Ectodermal cell (in vitro differentiated cells): ENCODE results near the gene PCARE.
A peak's percentile ranks its signal among the peaks of the same experiment; 100 is the strongest.

Source experiments
- H3K27ac ChIP-seq: 2 replicates; pipeline ENCODE4 v1.7.0; 2013; ENCODE audit warnings: mild to moderate bottlenecking, low read depth, low read length; ENCODE audit not compliant: insufficient read depth, poor library complexity, severe bottlenecking
- H3K27me3 ChIP-seq: 2 replicates; pipeline ENCODE4 v1.7.0; 2013; ENCODE audit warnings: mild to moderate bottlenecking, low read length; ENCODE audit not compliant: insufficient read depth, control insufficient read depth, poor library complexity, severe bottlenecking
- H3K36me3 ChIP-seq: one replicate; pipeline ENCODE4 v1.7.0; 2013; ENCODE audit warnings: low read length; ENCODE audit not compliant: control insufficient read depth, insufficient read depth
- H3K4me1 ChIP-seq: one replicate; pipeline ENCODE4 v1.7.0; 2013; ENCODE audit warnings: low read length; ENCODE audit not compliant: control insufficient read depth, insufficient read depth
- H3K4me3 ChIP-seq: 2 replicates; pipeline ENCODE4 v1.7.0; 2013; ENCODE audit warnings: low read depth, low read length, control low read depth; ENCODE audit not compliant: insufficient read depth
- H3K9me3 ChIP-seq: 2 replicates; pipeline ENCODE4 v1.7.0; 2013; ENCODE audit warnings: mild to moderate bottlenecking, low read length, moderate library complexity; ENCODE audit not compliant: control insufficient read depth
- WGBS, 2 experiments: methylation state at CpG; one replicate each; pipeline ENCODE4 v1.1.7; 2013; ENCODE audit warnings: missing lambda C conversion rate in 2 of 2; 5-methylcytosine and 5-hydroxymethylcytosine counted together

PCARE gene

DNA sequence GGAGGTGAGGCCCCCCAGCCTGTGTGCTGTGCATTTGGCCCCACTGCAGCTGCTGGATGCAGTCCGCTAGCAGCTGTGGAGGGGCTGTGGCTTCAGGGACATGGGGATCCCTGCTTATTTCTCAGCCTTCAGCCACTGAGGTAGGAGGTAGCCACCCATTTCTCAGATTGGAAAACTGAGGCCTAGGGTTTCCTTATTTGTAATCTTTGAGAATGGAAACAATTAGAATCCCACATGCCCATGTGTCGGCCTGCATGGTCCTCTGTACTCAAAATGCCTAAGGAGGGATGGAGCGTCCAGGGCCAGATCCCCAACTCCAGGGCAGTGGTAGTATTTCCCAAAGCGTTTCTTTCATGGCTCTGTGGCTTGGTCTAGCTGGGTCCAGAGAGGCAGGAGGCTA is 51.1 kb downstream of the PCARE start:
- Histone ChIP-seq H3K27me3 (no peaks in the 10 kb centered on the region), H3K4me3 (no peak overlapping the region), H3K36me3 (no peaks in the 10 kb centered on the region), H3K27ac (no peak overlapping the region), H3K9me3 (no peaks in the 10 kb centered on the region), H3K4me1 (peaks cover 16% of the 10 kb centered on the region)
- WGBS, 2 experiments = 95 to 96% methylated on average over 4 of the region's 4 CpGs

DNA sequence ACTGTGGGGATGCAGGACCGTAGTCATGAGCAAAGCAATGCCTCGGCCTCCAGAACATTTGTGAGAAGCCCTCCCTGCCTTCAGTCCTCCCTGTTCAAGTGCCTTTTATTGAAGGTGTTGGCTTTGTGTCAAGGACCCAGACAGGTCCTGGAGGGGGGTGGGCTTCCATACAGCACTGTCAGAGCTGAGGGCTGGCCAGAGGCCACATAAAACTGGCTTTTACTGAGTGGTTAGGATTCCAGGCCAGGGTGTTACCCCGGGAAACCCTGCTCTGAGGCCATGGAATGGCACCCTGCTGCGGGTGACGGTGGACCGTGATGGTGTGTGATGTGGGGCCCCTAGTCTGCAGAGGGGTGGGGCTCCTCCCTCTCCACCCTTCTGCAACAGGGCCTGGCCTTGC is 51.6 kb downstream of the PCARE start:
- peaks cover 16% of the 10 kb centered on the region for H3K4me1 ChIP-seq
- H3K9me3 ChIP-seq = no peaks in the 10 kb centered on the region
- no peaks in the 10 kb centered on the region for H3K36me3 ChIP-seq
- no peak overlapping the region for H3K4me3 ChIP-seq
- H3K27me3 ChIP-seq = no peaks in the 10 kb centered on the region
- peak overlapping the region; percentile 61 for H3K27ac ChIP-seq
- 54 to 69% methylated on average over 6 of the region's 6 CpGs for WGBS, 2 experiments

DNA sequence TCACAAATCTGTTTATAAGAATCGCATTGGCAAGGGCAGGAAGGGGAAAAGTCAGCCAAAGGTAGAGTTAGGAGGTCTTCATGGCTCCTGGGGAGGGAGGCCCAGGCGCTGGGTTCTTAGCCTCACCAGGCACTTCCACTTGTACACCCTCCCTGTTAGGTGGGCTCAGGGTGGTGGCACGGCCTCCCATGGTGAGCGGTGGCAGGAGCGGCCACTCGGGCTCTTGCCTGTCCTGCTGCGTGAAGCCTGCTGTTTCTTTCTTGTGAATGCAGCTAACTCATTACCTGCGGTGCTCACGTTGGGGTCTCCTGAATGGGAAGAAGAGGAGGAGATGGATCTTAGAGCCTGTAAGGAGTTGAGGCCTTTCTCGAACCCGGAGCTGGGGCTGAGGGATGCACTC is 52.4 kb downstream of the PCARE start:
- 93 to 94% methylated on average over 11 of the region's 11 CpGs for WGBS, 2 experiments
- Histone ChIP-seq H3K27me3 (no peaks in the 10 kb centered on the region), H3K27ac (no peak overlapping the region), H3K4me3 (no peak overlapping the region), H3K9me3 (no peaks in the 10 kb centered on the region), H3K36me3 (no peaks in the 10 kb centered on the region), H3K4me1 (peaks cover 16% of the 10 kb centered on the region)

DNA sequence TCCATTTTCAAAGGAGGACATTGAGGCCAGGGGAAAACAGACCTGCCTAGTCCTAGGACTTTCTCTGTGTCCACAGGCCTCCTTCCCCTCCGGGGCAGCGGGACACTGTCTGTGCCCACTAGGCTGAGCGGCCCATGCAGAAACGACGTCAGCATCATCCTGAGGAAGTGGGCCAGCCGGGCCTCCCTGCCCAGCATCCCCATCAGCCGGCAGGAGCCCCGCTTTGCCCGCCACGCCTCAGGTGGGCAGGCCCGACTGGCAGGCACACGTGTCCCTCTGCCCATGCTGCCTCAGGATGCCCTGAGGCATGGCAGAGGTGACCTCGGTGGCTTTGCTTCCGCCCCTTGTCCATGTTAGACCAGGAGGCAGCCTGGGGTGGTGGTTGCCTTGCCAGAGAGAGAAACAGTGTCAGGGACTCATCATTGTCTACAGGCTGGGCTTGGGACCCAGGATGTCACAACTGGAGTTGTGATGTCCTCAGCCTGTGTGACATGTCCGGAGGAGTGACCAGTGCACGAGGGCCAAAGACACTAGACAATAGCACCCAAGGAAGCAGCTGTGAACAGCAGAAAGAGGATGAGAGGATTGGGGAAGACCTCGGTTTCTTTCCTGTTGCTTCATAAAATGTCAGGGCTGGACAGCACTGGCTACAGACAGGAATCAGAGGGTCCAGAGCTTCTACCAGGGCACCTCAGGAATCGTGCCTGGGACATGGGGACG is 56.4 kb downstream of the PCARE start:
- WGBS, 2 experiments = 95 to 96% methylated on average over 19 of the region's 19 CpGs
- H3K27me3 ChIP-seq = no peaks in the 10 kb centered on the region
- no peak overlapping the region for H3K4me3 ChIP-seq
- no peaks in the 10 kb centered on the region for H3K36me3 ChIP-seq
- H3K4me1 ChIP-seq = peaks cover 12% of the 10 kb centered on the region
- H3K27ac ChIP-seq = no peak overlapping the region
- no peaks in the 10 kb centered on the region for H3K9me3 ChIP-seq

DNA sequence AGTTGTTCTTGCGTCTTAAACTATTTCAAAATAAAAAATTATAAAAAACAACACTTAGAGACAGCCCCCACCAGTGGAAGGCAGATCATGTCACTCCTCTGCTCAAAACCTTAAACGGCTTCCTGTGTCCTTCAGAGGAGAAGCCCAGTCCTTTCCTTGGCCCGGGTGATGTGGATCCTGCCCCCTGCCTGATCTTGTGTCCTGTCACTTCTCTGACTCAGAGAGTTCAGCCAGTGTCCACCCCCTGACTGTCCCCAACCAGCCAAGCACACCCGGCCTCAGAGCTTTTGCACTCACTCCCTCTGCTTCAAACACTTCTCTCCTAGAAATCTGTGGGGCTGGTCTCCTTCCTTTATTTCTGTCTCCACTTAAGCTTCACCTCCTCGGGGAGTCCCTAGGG is 57.8 kb downstream of the PCARE start:
- no peak overlapping the region for H3K4me3 ChIP-seq
- no peaks in the 10 kb centered on the region for H3K9me3 ChIP-seq

DNA sequence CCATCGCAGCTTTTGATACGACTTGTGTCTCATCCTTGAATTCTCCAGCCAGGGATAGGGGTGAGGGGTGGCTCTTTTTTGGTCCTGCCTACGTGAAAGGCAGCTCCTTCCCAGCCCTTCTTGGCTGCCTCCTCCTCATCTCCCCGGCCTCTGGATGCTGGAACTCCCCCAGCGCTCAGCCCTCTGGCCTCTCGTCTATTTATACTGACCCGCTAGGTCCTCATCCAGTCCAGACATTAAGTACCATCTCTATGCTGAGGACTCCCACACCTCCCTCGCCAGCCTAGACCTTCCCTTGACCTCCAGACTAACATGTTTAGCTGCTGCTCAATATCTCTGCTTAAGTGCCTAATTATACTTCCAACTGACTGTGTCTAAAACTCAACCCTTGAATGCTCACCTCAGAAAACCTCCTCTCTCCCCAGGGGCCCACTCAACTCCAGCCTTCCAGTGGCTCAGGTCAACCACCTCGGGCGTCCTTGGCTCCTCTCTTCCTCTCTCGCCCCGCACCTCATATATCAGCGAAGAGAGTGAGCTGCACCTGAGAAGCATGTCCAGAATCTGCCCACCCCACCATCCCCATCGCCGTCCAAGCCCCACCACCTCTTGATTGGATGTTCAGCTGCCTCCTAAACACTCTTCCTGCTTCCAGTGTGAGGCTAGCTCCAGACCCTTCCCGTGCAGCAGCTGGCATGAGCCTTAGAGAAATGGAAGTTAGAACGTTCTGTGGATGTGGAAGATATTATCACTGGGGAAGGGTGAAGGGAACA is 58.4 kb downstream of the PCARE start:
- 92 to 94% methylated on average over 17 of the region's 17 CpGs for WGBS, 2 experiments
- peaks cover 15% of the 10 kb centered on the region for H3K4me1 ChIP-seq
- H3K27me3 ChIP-seq = no peaks in the 10 kb centered on the region
- no peaks in the 10 kb centered on the region for H3K36me3 ChIP-seq
- no peak overlapping the region for H3K27ac ChIP-seq
- H3K4me3 ChIP-seq = no peak overlapping the region
- no peaks in the 10 kb centered on the region for H3K9me3 ChIP-seq

More for the DNA sequence above, 57.8 kb downstream of the PCARE start:
- Histone ChIP-seq H3K27me3 (no peaks in the 10 kb centered on the region), H3K4me1 (peaks cover 9% of the 10 kb centered on the region), H3K36me3 (no peaks in the 10 kb centered on the region), H3K27ac (no peak overlapping the region)
- WGBS, 2 experiments = 87% methylated on average over 5 of the region's 5 CpGs

DNA sequence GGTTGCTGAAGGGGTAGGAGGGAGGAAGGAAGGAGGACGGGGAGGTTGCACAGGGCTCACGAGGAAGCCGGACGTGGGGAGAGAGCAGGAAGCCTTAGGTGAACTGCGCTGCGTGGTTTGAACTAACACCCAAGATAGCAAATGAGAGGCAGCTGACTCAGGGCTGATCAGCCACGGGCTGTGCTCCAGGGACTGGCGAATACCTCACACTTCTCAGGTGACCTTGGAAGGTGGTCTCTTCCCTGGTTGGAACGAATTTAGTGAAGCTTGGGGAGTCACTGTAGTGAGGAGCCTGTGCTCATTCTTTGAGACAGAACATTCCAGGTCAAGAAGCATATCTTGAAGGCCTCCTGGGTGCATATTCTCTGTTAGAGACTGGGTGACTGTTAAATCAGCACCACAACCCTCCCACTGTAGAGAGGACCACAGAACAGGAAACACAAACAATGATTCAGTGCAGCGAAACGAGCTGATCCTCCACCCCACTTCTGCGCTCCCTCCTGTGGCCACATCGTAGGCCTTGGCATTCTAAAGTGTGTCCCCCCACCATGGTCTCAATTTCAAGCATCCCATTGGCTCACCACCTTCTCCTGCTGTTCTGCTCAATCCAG is 59.4 kb downstream of the PCARE start:
- 85 to 86% methylated on average over 13 of the region's 13 CpGs for WGBS, 2 experiments
- Histone ChIP-seq H3K27ac (no peak overlapping the region), H3K4me3 (no peak overlapping the region)

DNA sequence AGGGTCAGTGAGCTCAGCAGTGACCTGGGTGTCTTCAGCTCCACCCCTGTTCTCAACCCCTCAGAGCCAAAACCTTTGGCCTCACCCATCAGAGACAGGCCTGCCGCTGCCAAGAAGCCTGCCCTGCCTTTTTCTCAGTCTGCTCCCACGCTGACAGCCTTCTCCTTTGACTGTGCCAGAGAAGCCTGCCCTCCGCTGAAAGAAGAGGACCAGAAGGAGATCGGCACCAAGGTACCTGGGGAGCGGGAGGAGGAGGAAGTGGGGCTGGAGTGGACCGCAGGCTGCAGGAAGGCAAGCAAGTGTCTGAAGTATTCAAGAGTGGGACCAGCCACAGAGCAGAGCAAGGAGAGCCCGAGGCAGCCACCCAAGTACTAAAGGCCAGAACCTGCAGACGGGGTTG is 60.0 kb downstream of the PCARE start:
- H3K27me3 ChIP-seq = no peaks in the 10 kb centered on the region
- no peaks in the 10 kb centered on the region for H3K36me3 ChIP-seq
- H3K27ac ChIP-seq = no peak overlapping the region
- no peak overlapping the region for H3K4me3 ChIP-seq
- H3K9me3 ChIP-seq = no peaks in the 10 kb centered on the region
- H3K4me1 ChIP-seq = peaks cover 26% of the 10 kb centered on the region
- WGBS, 2 experiments = 92 to 94% methylated on average over 8 of the region's 8 CpGs

More for the DNA sequence above, 59.4 kb downstream of the PCARE start:
- H3K36me3 ChIP-seq = no peaks in the 10 kb centered on the region
- no peaks in the 10 kb centered on the region for H3K27me3 ChIP-seq
- H3K9me3 ChIP-seq = no peaks in the 10 kb centered on the region
- peaks cover 20% of the 10 kb centered on the region for H3K4me1 ChIP-seq

DNA sequence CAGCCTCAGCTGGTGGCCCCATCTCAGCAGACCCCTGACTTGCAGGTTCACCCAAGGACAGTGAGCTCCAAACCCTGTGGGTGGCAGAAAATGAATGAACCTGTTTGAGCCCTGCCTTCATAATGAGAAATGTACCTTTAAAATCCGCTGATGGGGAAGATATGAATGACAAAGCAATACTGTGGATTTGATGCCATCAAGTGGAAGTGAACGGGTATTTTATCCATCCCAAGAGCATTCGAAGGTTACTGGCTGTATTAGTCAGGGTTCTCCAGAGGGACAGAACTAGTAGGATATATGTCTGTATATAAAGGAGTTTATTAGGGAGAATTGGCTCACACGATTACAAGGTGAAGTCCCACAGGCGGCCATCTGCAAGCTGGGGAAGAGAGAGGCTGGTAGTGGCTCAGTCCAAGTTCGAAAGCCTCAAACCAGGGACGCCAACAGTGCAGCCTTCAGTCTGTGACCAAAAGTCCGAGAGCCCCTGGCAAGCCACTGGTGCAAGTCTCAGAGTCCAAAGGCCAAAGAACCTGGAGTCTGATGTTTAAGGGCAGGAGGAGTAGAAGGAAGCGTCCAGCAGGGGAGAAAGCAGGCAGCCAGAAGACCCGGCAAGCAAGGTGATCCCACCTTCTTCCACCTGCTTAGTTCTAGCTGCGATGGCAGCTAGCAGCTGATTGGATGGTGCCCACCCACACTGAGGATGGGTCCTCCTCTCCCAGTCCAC is 61.1 kb downstream of the PCARE start:
- no peaks in the 10 kb centered on the region for H3K9me3 ChIP-seq
- H3K36me3 ChIP-seq = no peaks in the 10 kb centered on the region
- WGBS, 2 experiments = 93 to 94% methylated on average over 11 of the region's 11 CpGs
- no peaks in the 10 kb centered on the region for H3K27me3 ChIP-seq
- H3K27ac ChIP-seq = no peak overlapping the region
- H3K4me3 ChIP-seq = no peak overlapping the region
- peaks cover 31% of the 10 kb centered on the region for H3K4me1 ChIP-seq
